Left lung (tissue), 10 donors: ENCODE results near the gene BCR. TPM values are rescaled to one million over a fixed set of nuclear protein-coding genes. Genes with fewer than 3 reads are reported as not detected.

Experiments used
- ATAC-seq: fragments of 200-7000 bp; cut with Tn5 transposase; one replicate; pipeline ENCODE4 v1.9.1; 2020; ENCODE audit warnings: moderate library complexity
- DNase-seq, 4 donors: peaks; one replicate each; pipeline ENCODE4 v3.0.0-alpha.2; 2013 to 2020
- H3K27ac ChIP-seq, 2 donors: fragments of 200-600 bp; sonication (generic) in 1 of 2; one replicate each; pipeline versions ENCODE4 v1.5.0 to v1.8.0; 2020 to 2021
- H3K27me3 ChIP-seq, 2 donors: fragments of 200-600 bp; sonication (generic) in 1 of 2; one replicate each; pipeline versions ENCODE4 v1.5.0 to v1.8.0; 2020 to 2021
- H3K36me3 ChIP-seq, 2 donors: fragments of 200-600 bp; sonication (generic) in 1 of 2; one replicate each; pipeline versions ENCODE4 v1.5.0 to v1.8.0; 2020 to 2021
- H3K4me1 ChIP-seq, 2 donors: fragments of 200-600 bp; one replicate each; pipeline ENCODE4 v1.8.0; 2021
- H3K4me3 ChIP-seq, 2 donors: fragments of 200-600 bp; sonication (generic) in 1 of 2; one replicate each; pipeline versions ENCODE4 v1.5.0 to v1.8.0; 2020 to 2021; ENCODE audit warnings: mild to moderate bottlenecking in 1 of 2
- H3K9me3 ChIP-seq, 2 donors: fragments of 200-600 bp; sonication (generic) in 1 of 2; one replicate each; pipeline versions ENCODE4 v1.5.0 to v1.8.0; 2020 to 2021
- intact Hi-C, 2 donors: fragments of 100-400 bp; cut with DNase I; formaldehyde crosslinking; loops; one replicate each; pipeline versions ENCODE4 v1.11.2 to v1.14.2; 2022
- polyA plus RNA-seq, 6 donors: library from polyadenylated mRNA; unstranded; fragments of 120-200 nt; gene quantifications; one replicate each; pipeline ENCODE4 v1.2.1, GENCODE V29; 2013; ENCODE audit not compliant: insufficient read length in 6 of 6
- total RNA-seq, 2 donors: library from RNA; stranded (reverse); fragmentation: NEBNext Ultra II Directional; extraction: Animal tissue kit (Norgen Biotek cat#: 25700); gene quantifications; one replicate each; pipeline ENCODE4 v1.2.1, GENCODE V29; 2021
- TF ChIP-seq, protein P1 (sequence below), 2 donors: fragments of 200-600 bp; sonication (generic) in 1 of 2; IDR thresholded peaks; one replicate each; pipeline versions ENCODE4 v1.5.0 to v1.8.0; 2021; ENCODE audit warnings: antibody characterized with exemption in 2 of 2
- donor health status: DM: no; HTN: yes; CAD: no.
- donor health status: DM: no; HTN: no; CAD: no.

BCR gene
- total and polyA plus RNA-seq, 8 donors, result 41.1 to 70.4 (median 48.9) TPM

DNA sequence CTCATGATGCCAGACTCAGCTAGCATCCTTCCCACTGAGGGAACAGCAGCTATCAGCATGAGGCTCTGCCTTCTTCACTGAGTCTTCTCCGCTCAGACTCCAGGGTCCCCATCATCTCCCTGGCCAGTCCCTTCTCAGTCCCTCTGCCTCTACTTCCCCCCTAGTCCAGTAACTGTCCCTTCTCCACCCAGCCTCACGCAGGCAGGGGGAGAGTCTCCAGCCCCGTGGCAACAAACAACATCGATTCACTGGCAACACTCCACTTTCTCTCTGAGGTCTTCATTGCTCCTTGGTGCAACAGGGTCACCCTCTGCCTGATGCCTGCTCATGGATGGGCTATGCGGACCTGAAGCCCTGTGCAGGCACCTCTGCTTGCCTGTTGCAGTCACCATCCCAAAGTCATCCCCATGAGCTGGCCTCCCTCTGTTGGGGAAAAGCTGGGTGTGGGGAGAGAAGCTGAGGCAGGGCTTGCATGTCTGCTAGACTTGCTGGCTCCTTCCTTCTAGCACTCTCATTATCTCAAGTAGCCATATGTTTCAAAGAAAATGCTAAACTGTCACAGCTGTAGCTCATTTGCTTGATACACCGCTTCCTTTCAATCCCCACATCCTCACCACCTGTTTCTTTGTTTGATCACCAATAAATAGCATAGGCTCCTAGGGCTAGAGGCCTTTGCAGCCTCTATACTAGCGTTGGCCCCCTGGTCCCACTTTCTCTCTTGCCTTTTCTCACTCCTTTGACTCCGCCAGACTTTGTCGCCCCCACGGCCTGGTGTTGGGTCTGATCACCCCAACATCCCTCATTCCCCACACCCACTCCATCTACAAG, 4.3 kb upstream of the BCR start:
- no peak for ATAC-seq
- H3K9me3 ChIP-seq, result peaks cover 0 to 9% of the 10 kb centered on the region in 2 donors
- TF ChIP-seq, protein P1, sequence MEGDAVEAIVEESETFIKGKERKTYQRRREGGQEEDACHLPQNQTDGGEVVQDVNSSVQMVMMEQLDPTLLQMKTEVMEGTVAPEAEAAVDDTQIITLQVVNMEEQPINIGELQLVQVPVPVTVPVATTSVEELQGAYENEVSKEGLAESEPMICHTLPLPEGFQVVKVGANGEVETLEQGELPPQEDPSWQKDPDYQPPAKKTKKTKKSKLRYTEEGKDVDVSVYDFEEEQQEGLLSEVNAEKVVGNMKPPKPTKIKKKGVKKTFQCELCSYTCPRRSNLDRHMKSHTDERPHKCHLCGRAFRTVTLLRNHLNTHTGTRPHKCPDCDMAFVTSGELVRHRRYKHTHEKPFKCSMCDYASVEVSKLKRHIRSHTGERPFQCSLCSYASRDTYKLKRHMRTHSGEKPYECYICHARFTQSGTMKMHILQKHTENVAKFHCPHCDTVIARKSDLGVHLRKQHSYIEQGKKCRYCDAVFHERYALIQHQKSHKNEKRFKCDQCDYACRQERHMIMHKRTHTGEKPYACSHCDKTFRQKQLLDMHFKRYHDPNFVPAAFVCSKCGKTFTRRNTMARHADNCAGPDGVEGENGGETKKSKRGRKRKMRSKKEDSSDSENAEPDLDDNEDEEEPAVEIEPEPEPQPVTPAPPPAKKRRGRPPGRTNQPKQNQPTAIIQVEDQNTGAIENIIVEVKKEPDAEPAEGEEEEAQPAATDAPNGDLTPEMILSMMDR (IDR thresholded peaks at IDR 0.05), result no peak
- peaks cover 3 to 25% of the 10 kb centered on the region in 2 donors for H3K4me1 ChIP-seq
- no peak overlapping the region for H3K27ac ChIP-seq
- no peak for DNase-seq
- no peak overlapping the region for H3K4me3 ChIP-seq
- no peaks in the 10 kb centered on the region for H3K36me3 ChIP-seq
- intact Hi-C loops, result loop anchor here (5.0 to 10.0 kb wide), 2 partner anchors 106 to 209 kb away; no protein-coding TSS in a partner anchor
- H3K27me3 ChIP-seq, result no peaks in the 10 kb centered on the region

GRCh38 chr22:23176645-23177027, 3.7 kb upstream of the BCR start:
- H3K9me3 ChIP-seq, result peaks cover 0 to 9% of the 10 kb centered on the region in 2 donors
- H3K27ac ChIP-seq, result no peak overlapping the region
- peaks cover 7 to 29% of the 10 kb centered on the region in 2 donors for H3K4me1 ChIP-seq
- H3K27me3 ChIP-seq, result no peaks in the 10 kb centered on the region
- no peaks in the 10 kb centered on the region for H3K36me3 ChIP-seq
- ATAC-seq (no peak), DNase-seq (no peak)
- TF ChIP-seq, protein P1 (IDR thresholded peaks at IDR 0.05), result no peak
- no peak overlapping the region for H3K4me3 ChIP-seq
- intact Hi-C loops, result loop anchor here (5.0 to 10.0 kb wide), 2 partner anchors 106 to 208 kb away; no protein-coding TSS in a partner anchor

DNA sequence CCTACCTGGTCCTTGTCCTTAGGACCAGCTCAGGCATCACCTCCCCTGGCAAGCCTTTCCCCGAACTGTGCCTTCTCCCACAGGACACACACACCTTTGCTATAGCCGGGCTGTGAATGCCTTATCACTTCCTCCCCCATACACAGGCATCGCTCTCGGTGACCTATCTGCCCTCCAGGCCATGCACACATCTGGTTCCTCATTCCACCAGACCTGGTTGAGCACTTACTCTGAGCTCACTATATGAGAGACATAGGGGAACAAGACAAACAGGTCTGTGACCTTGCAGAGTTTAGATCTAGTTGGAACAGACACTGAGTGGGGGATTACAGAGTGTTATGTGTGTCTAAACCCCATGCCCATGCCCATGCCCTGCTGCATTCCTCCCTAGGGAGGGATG, 3.1 kb upstream of the BCR start:
- no peak overlapping the region for H3K4me3 ChIP-seq
- no peak overlapping the region for H3K27ac ChIP-seq
- no peak for DNase-seq
- TF ChIP-seq, protein P1 (IDR thresholded peaks at IDR 0.05), result no peak
- no peak for ATAC-seq
- intact Hi-C loops, result loop anchor here (5.0 to 10.0 kb wide), 2 partner anchors 105 to 208 kb away; no protein-coding TSS in a partner anchor
- H3K4me1 ChIP-seq, result peaks cover 11 to 34% of the 10 kb centered on the region in 2 donors
- no peaks in the 10 kb centered on the region for H3K27me3 ChIP-seq
- peaks cover 0 to 9% of the 10 kb centered on the region in 2 donors for H3K9me3 ChIP-seq
- no peaks in the 10 kb centered on the region for H3K36me3 ChIP-seq

- ATAC-seq, result peak; percentile 67
- Histone ChIP-seq H3K27me3 (no peaks in the 10 kb centered on the region), H3K27ac (peak overlapping the region in 1 of 2 donors; percentile 35), H3K9me3 (peaks cover 0 to 9% of the 10 kb centered on the region in 2 donors), H3K4me1 (peaks cover 19 to 49% of the 10 kb centered on the region in 2 donors), H3K4me3 (no peak overlapping the region), H3K36me3 (no peaks in the 10 kb centered on the region)
- peak in 3 of 4 donors; percentile 65 to 91 (median 80) for DNase-seq
- TF ChIP-seq, protein P1 (IDR thresholded peaks at IDR 0.05), result peak; percentile 95 to 97
- intact Hi-C loops, result loop anchor here (2.0 to 10.0 kb wide), 3 partner anchors 102 to 206 kb away; no protein-coding TSS in a partner anchor
Observed at GRCh38 chr22:23178512-23179254, 1.6 kb upstream of the BCR start.
